H9 (cell line): Measurements from ENCODE around the gene SIL1. TPM values are rescaled to one million over a fixed set of nuclear protein-coding genes. Genes with fewer than 3 reads are reported as not detected.

ENCODE experiments used
- DNase-seq: peaks from one replicate; pipeline ENCODE4 v3.0.0-alpha.2; 2017
- H2AFZ ChIP-seq: one replicate; pipeline ENCODE4 v1.6.1; 2013; ENCODE audit warnings: mild to moderate bottlenecking, low read length, control low read depth, moderate library complexity
- H2AK5ac ChIP-seq: 2 replicates; pipeline ENCODE4 v1.6.1; 2013; ENCODE audit warnings: low read length, control low read depth, mixed read lengths; ENCODE audit not compliant: insufficient read length
- H2BK120ac ChIP-seq: one replicate; pipeline ENCODE4 v1.6.1; 2013; ENCODE audit warnings: low read depth, mild to moderate bottlenecking, low read length, control low read depth, inconsistent platforms; ENCODE audit not compliant: poor library complexity, severe bottlenecking
- H2BK12ac ChIP-seq: 2 replicates; pipeline ENCODE4 v1.6.1; 2013; ENCODE audit warnings: low read length, control low read depth, mixed read lengths, low read depth; ENCODE audit not compliant: insufficient read length
- H2BK15ac ChIP-seq: 2 replicates; pipeline ENCODE4 v1.6.1; 2013; ENCODE audit warnings: low read depth, low read length, control low read depth
- H2BK20ac ChIP-seq: one replicate; pipeline ENCODE4 v1.6.1; 2013; ENCODE audit warnings: low read depth, mild to moderate bottlenecking, low read length, control low read depth, inconsistent platforms; ENCODE audit not compliant: poor library complexity, severe bottlenecking
- H2BK5ac ChIP-seq: 2 replicates; pipeline ENCODE4 v1.6.1; 2013; ENCODE audit warnings: low read length, control low read depth, mixed read lengths; ENCODE audit not compliant: insufficient read length
- H3K14ac ChIP-seq: 2 replicates; pipeline ENCODE4 v1.6.1; 2013; ENCODE audit warnings: low read length, control low read depth; ENCODE audit not compliant: insufficient read depth
- H3K18ac ChIP-seq: 2 replicates; pipeline ENCODE4 v1.6.1; 2013; ENCODE audit warnings: low read depth, mild to moderate bottlenecking, mixed read lengths, low read length, control low read depth; ENCODE audit not compliant: insufficient read length
- H3K23ac ChIP-seq: 2 replicates; pipeline ENCODE4 v1.6.1; 2013; ENCODE audit warnings: low read length, control low read depth, mixed read lengths, low read depth; ENCODE audit not compliant: insufficient read length
- H3K23me2 ChIP-seq: 2 replicates; pipeline ENCODE4 v1.6.1; 2013; ENCODE audit warnings: low read depth, mild to moderate bottlenecking, mixed read lengths, low read length, control low read depth; ENCODE audit not compliant: insufficient read length, poor library complexity, severe bottlenecking
- H3K27ac ChIP-seq: 2 replicates; pipeline ENCODE4 v1.5.1; 2013; ENCODE audit warnings: low read length, control low read depth, mixed read lengths, low read depth; ENCODE audit not compliant: insufficient read length
- H3K27me3 ChIP-seq: 2 replicates; pipeline ENCODE4 v1.6.1; 2013; ENCODE audit warnings: low read length, control low read depth, inconsistent platforms; ENCODE audit not compliant: insufficient read depth
- H3K4ac ChIP-seq: 2 replicates; pipeline ENCODE4 v1.6.1; 2013; ENCODE audit warnings: low read depth, mild to moderate bottlenecking, control low read depth, inconsistent platforms, low read length, moderate library complexity
- H3K4me1 ChIP-seq: 2 replicates; pipeline ENCODE4 v1.6.1; 2013; ENCODE audit warnings: low read length, control low read depth, inconsistent platforms; ENCODE audit not compliant: insufficient read depth
- H3K4me2 ChIP-seq: 2 replicates; pipeline ENCODE4 v1.6.1; 2013; ENCODE audit warnings: low read length, control low read depth, mixed read lengths; ENCODE audit not compliant: insufficient read length, insufficient read depth
- H3K56ac ChIP-seq: 2 replicates; pipeline ENCODE4 v1.6.1; 2013; ENCODE audit warnings: low read depth, mild to moderate bottlenecking, mixed read lengths, low read length, control low read depth; ENCODE audit not compliant: insufficient read length
- H3K79me1 ChIP-seq: 2 replicates; pipeline ENCODE4 v1.6.1; 2013; ENCODE audit warnings: low read depth, mild to moderate bottlenecking, moderate library complexity, low read length, control low read depth, inconsistent platforms; ENCODE audit not compliant: insufficient read depth, poor library complexity, severe bottlenecking
- H3K79me2 ChIP-seq: 2 replicates; pipeline ENCODE4 v1.6.1; 2013; ENCODE audit warnings: low read length, control low read depth, inconsistent platforms; ENCODE audit not compliant: insufficient read depth
- H3K9ac ChIP-seq: 2 replicates; pipeline ENCODE4 v1.6.1; 2013; ENCODE audit warnings: low read length, control low read depth, mixed read lengths; ENCODE audit not compliant: insufficient read length; ENCODE audit errors: extremely low read depth
- H3K9me3 ChIP-seq: one replicate; pipeline ENCODE4 v1.6.1; 2013; ENCODE audit warnings: low read depth, low read length, inconsistent platforms; ENCODE audit not compliant: control insufficient read depth
- H3T11ph ChIP-seq: one replicate; pipeline ENCODE4 v1.6.1; 2013; ENCODE audit warnings: mild to moderate bottlenecking, low read length, control low read depth, inconsistent platforms
- H4K20me1 ChIP-seq: one replicate; pipeline ENCODE4 v1.6.1; 2013; ENCODE audit not compliant: control insufficient read depth, insufficient read length, insufficient read depth
- H4K5ac ChIP-seq: 2 replicates; pipeline ENCODE4 v1.6.1; 2013; ENCODE audit warnings: low read depth, mild to moderate bottlenecking, mixed read lengths, low read length, control low read depth; ENCODE audit not compliant: insufficient read length
- H4K8ac ChIP-seq: replicated peaks from 2 replicates; pipeline ENCODE4 v1.6.1; 2013; ENCODE audit warnings: low read length, control low read depth, mixed read lengths, low read depth; ENCODE audit not compliant: insufficient read length
- H4K91ac ChIP-seq: 2 replicates; pipeline ENCODE4 v1.6.1; 2013; ENCODE audit warnings: low read depth, mild to moderate bottlenecking, moderate library complexity, mixed read lengths, low read length, control low read depth; ENCODE audit not compliant: insufficient read length
- H3K27ac Mint-ChIP-seq, 3 experiments: 2 replicates in 2 of 3; 3 replicates in 1 of 3; pipeline ENCODE4 v1.8.0; 2020 to 2021; ENCODE audit warnings: mixed read lengths in 3 of 3, mild to moderate bottlenecking in 1 of 3, moderate library complexity in 1 of 3
- H3K27me3 Mint-ChIP-seq: 2 replicates; pipeline ENCODE4 v1.8.0; 2021; ENCODE audit warnings: low read depth, mild to moderate bottlenecking, moderate library complexity, mixed read lengths
- H3K36me3 Mint-ChIP-seq, 3 experiments: 2 replicates in 2 of 3; 3 replicates in 1 of 3; pipeline ENCODE4 v1.8.0; 2020 to 2021; ENCODE audit warnings: low read depth in 3 of 3, mixed read lengths in 3 of 3; ENCODE audit not compliant: insufficient read depth in 1 of 3
- H3K4me1 Mint-ChIP-seq, 2 experiments: 2 replicates each; pipeline ENCODE4 v1.8.0; 2020; ENCODE audit warnings: mixed read lengths in 2 of 2
- H3K4me3 Mint-ChIP-seq, 2 experiments: 2 replicates in 1 of 2; 3 replicates in 1 of 2; pipeline ENCODE4 v1.8.0; 2020 to 2021; ENCODE audit warnings: mild to moderate bottlenecking in 2 of 2, mixed read lengths in 2 of 2, moderate library complexity in 1 of 2
- H3K9me3 Mint-ChIP-seq, 2 experiments: 2 replicates in 1 of 2; 3 replicates in 1 of 2; pipeline ENCODE4 v1.8.0; 2020; ENCODE audit warnings: mild to moderate bottlenecking in 2 of 2, mixed read lengths in 2 of 2, moderate library complexity in 1 of 2
- total RNA-seq: library from RNA; stranded (reverse); gene quantifications from 2 replicates; pipeline ENCODE4 v1.2.1, GENCODE V29; 2021
- TF ChIP-seq, protein P1 (sequence below): fragments of 200-600 bp; sonication (generic); conservative IDR thresholded peaks from 3 replicates; pipeline ENCODE4 v1.8.0; 2021; ENCODE audit warnings: antibody characterized with exemption, mild to moderate bottlenecking

The SIL1 gene
- total RNA-seq, 1 experiment from 2014 or later = 10.6 TPM

DNA sequence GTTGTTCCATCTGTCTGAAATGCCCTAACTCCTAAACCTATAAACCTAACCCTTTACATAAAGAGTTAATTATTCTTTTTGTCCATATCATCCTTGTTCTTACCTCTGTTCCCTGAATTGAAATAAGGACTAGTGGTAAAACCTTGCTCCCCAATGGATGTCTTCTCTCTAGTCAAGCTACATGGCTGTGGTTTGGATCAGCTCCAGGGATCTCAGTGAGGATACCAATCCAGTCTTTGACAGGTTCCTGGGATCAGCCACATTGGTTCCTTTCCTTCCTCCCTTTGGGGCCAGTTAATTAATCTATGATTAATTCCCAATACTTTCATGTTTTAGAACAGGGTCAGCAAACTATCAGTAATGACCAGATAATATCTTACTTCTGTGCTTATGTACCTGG lies 151.6 kb downstream of the SIL1 start:
- no peak overlapping the region for H3T11ph ChIP-seq
- H3K23me2 ChIP-seq = no peaks in the 10 kb centered on the region
- H3K18ac ChIP-seq = no peak overlapping the region
- H3K9me3 Mint-ChIP-seq = no peaks in the 10 kb centered on the region
- H2AFZ ChIP-seq = no peak overlapping the region
- H2BK15ac ChIP-seq = no peak overlapping the region
- H4K20me1 ChIP-seq = no peaks in the 10 kb centered on the region
- no peak overlapping the region for H3K56ac ChIP-seq
- no peak for DNase-seq
- no peak overlapping the region for H3K9ac ChIP-seq
- H3K27me3 Mint-ChIP-seq = no peaks in the 10 kb centered on the region
- H3K27ac Mint-ChIP-seq = no peak overlapping the region
- no peak overlapping the region for H3K4me2 ChIP-seq
- H3K14ac ChIP-seq = no peak overlapping the region
- H3K4me1 ChIP-seq = 0 out of 2 replicates have a peak, but pooled peaks cover 2% of the 10 kb centered on the region
- H4K5ac ChIP-seq = no peak overlapping the region
- no peak overlapping the region for H2BK12ac ChIP-seq
- H2BK20ac ChIP-seq = no peak overlapping the region
- no peak overlapping the region for H3K23ac ChIP-seq
- H3K79me1 ChIP-seq = no peaks in the 10 kb centered on the region
- no peaks in the 10 kb centered on the region for H3K36me3 Mint-ChIP-seq
- no peak overlapping the region for H4K91ac ChIP-seq
- H3K27ac ChIP-seq = no peak overlapping the region
- no peak overlapping the region for H3K4ac ChIP-seq
- TF ChIP-seq, protein P1, sequence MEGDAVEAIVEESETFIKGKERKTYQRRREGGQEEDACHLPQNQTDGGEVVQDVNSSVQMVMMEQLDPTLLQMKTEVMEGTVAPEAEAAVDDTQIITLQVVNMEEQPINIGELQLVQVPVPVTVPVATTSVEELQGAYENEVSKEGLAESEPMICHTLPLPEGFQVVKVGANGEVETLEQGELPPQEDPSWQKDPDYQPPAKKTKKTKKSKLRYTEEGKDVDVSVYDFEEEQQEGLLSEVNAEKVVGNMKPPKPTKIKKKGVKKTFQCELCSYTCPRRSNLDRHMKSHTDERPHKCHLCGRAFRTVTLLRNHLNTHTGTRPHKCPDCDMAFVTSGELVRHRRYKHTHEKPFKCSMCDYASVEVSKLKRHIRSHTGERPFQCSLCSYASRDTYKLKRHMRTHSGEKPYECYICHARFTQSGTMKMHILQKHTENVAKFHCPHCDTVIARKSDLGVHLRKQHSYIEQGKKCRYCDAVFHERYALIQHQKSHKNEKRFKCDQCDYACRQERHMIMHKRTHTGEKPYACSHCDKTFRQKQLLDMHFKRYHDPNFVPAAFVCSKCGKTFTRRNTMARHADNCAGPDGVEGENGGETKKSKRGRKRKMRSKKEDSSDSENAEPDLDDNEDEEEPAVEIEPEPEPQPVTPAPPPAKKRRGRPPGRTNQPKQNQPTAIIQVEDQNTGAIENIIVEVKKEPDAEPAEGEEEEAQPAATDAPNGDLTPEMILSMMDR = no peak
- H3K4me3 Mint-ChIP-seq = no peak overlapping the region
- H3K27me3 ChIP-seq = no peaks in the 10 kb centered on the region
- no peak overlapping the region for H4K8ac ChIP-seq
- no peak overlapping the region for H2AK5ac ChIP-seq
- no peak overlapping the region for H2BK5ac ChIP-seq
- peaks cover 8 to 11% of the 10 kb centered on the region in 2 experiments for H3K4me1 Mint-ChIP-seq
- H2BK120ac ChIP-seq = no peak overlapping the region
- H3K9me3 ChIP-seq = no peaks in the 10 kb centered on the region
- no peaks in the 10 kb centered on the region for H3K79me2 ChIP-seq
